DMS 273 (cell line): ENCODE results near the gene CASS4.
"Not testable (repeated sequence)": the region's sequence is repeated elsewhere in the genome, so short reads cannot be mapped to it uniquely, and the experiment has no call there.

Experiments
- DNase-seq: peaks from one replicate; lab custom pipeline; 2025; ENCODE audit not compliant: unreplicated experiment; lab: John Stamatoyannopoulos, UW

The CASS4 gene

GRCh38 chr20:56411759-56412472, at the start of gene CASS4:
Gene CASS4, plus strand, starts transcription at chr20:56412260. Its CDS starts 199 bp downstream, at chr20:56412459.
- no peak for DNase-seq

DNA sequence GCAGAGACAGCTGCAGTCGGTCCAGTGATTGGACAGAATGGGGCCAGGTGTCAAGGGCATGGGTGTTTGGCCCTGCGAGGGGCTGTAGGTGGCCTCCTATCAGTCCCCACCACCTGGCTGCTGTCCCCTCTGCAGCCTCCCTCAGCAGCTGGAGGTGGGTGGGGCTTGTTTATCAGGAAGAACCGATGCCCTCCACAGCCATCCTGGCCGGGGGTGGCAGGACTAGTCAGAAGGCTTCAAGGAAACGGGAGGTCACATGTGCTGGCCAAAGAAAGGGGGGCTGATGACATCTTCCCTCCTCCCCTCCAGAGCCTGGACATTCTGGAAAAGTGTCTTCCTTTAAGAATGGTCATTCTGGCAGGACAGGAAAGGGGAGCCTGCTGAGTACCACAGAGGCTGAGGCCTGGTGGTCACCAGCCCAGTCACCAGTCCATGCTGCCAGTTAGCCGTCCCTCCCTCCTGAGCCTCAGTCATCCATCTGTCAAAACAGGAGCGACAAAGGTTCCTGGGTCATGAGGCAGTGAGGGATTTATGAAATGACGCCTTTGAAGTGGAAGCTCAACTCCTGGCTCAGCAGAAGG, 49.1 kb upstream of the CASS4 start:
- DNase-seq: peak; percentile 49

GRCh38 chr20:56363491-56363890, 48.6 kb upstream of the CASS4 start:
- no peak for DNase-seq

GRCh38 chr20:56368351-56369134, 43.5 kb upstream of the CASS4 start:
- DNase-seq: peak; percentile 60

GRCh38 chr20:56369179-56369578, 42.9 kb upstream of the CASS4 start:
- DNase-seq: peak; percentile 78

DNA sequence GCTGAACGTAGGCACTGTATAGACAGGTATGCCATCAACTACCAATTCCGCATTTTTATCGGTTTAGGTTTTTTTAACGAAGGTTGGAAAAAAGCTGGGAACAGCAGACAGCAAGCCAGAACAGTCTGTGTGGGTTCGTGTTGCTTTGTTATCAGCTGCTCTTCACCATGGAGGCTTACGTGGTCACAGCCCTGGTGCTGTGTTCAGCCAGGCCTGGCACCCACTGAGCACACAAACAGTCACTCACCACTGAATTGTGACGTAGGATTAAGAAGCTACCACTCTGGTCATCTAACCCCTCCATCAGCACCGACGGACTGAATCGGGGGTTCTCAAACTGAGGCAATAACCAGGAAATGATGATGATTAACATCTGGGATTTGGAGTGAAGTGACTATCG, 40.1 kb upstream of the CASS4 start:
- no peak for DNase-seq

- DNase-seq: no peak
Observed at GRCh38 chr20:56372850-56373249, 39.2 kb upstream of the CASS4 start.

GRCh38 chr20:56373942-56374341, 38.1 kb upstream of the CASS4 start:
- DNase-seq: no peak

DNA sequence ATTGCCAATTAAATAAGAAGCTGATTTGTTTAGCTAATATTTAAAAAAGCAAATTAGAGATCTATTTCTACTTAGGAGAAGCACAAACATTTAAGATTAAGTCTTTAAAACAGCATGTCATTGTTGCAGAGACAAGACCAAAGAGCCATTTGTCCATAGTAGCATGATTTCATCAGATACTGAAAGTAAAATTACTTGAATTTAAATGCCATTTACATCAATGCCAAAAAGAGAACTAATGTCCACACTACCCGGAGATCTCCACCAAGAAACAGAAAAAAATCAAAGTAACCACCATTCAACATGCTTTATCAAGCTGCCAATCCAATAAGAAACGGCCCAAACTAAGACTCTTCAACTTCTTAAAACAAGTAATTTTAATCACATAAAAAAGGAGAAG, 35.7 kb upstream of the CASS4 start:
- DNase-seq: no peak

DNA sequence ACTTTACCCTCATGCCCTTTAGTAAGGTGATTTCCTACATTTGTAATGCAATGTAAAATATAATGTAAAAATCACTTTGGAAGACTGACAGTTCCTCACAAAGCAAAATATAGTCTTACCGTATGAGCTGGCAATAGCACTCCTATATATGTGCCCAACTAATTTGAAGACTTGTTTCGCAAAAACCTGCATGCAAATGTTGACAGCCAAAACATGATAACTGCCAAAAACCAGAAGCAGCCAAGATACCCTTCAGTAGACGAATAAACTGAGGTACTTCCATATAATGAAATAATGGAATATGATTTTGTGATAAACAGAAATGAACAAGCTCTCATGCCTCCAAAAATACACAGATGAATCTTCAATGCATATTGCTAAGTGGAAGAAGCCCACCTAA, 33.7 kb upstream of the CASS4 start:
- DNase-seq: no peak

DNA sequence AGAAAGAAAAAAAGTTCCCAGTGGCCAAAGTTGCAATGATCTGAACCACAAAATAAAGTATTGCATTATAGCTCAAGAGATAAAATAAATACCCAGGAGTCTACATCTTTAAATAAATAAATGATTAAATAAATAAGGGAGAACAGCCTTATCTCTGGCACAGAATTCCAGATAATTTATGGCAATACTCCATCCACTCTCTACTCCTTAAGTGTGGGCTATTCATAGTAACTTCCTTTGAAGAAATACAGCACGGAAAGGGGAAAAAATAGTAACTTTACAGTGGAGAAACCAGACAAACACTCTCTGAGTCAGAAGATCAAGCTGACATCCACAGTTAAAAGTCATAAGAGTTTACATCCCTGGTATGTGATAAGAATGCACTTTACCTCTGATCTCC, 31.7 kb upstream of the CASS4 start:
- no peak for DNase-seq

DNA sequence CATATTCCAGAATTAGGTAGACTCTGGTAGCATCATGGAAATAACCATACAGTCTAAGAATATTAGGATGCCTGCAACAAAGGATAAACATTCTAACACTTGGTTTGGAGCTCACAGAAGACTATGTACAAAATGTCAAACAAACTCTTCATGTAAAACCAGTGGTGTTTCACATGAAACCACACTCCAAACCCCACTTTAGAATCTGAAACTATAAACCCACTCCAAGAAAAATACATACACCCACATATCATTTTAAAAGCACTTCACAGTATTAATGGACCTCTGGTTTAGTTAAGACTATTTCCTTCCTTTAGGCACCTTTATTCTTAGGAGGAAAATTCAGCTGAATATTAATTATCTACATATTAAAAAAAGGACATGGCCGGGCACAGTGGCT, 30.6 kb upstream of the CASS4 start:
- DNase-seq: no peak

DNA sequence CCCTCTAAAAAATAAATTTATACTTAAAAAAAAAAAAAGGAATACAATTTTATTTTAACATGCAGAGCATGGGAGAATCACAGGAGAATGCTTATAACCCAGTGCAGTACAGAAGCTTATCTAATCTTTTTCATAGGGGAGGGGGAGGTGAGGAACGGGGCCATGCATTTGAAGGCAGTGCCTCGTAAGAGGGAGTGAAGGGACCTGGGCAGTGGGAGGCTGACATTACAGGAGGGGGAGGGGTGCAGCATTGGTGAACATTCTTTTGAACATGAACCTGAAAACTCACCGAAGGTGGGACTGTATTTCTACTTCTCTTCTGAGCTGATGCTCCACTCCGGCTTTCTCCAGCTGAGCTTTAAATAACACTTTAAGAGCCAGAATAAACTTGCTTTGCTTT, 29.4 kb upstream of the CASS4 start:
- no peak for DNase-seq

GRCh38 chr20:56383334-56383733, 28.7 kb upstream of the CASS4 start:
- DNase-seq: no peak

DNA sequence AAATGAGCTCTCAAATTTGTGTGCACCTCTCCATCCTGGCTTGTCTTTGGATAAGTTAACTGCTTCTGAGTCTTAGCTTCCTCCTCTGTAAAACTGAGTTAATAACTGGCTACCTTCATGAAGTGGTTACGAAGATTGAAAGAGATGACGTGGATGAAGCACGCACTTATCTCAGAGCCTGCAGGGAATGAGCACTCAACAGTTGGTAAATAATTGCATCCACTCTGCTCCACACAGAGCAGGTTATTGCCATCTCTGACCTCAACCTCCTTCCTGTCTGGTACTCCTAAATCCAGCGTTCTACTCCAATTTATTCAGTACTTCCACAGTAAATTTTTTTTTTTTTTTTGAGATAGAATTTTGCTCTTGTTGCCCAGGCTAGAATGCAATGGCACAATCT, 26.9 kb upstream of the CASS4 start:
- no peak for DNase-seq

DNA sequence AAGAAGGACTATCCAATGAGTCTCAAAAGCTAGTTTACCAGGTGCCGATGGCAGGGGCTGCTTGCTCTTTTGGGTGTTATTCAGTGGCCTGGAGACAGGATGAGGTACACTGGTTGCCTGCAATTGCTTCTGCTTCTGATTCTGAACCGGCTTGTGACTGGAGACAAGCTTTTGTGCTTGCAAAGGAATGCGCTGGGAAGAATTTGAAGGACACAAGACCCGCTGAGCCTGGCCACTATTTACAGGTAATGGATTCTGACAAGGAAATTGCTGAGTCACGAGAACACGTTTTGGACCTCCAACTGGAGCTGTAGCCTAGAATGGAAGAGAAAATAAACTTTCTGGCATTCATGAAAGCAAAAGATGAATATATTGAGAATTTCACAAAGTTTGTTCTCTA, 25.8 kb upstream of the CASS4 start:
- DNase-seq: no peak

- no peak for DNase-seq
Observed at GRCh38 chr20:56388882-56389281, 23.2 kb upstream of the CASS4 start.

GRCh38 chr20:56389807-56390206, 22.3 kb upstream of the CASS4 start:
- DNase-seq: no peak

DNA sequence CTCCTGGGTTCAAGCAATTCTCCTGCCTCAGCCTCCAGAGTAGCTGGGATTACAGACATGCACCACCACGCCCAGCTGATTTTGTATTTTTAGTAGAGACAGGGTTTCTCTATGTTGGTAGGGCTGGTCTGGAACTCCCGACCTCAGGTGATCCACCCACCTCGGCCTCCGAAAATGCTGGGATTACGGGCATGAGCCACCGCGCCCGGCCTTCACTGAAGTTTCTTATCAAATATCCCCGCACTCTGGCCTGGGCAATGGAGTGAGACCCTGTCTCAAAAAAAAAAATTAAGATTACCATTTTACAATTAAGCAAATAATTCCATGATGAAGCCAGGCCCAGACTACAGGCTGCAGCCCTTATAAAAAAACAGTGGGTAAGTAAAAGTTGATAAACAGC, 21.7 kb upstream of the CASS4 start:
- DNase-seq: not testable (repeated sequence)

DNA sequence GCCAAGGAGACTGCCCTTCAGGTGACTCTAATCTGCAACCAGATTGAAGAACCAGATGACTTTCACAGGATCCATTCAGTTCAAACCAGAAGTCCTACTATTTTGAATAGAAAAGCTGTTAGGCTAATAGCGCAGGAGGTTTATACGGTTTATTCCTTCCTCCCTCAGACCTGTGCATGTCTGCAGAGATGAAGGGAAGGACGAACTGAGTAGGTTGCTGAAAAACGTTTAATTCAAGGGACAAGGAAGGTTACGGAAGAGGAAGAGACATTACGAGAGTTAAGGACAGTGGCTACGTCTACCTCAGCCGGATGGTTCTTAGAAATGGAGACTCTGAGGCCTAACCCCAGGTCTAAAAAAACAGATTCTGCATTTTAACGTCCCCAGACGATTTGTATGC, 21.0 kb upstream of the CASS4 start:
- no peak for DNase-seq

DNA sequence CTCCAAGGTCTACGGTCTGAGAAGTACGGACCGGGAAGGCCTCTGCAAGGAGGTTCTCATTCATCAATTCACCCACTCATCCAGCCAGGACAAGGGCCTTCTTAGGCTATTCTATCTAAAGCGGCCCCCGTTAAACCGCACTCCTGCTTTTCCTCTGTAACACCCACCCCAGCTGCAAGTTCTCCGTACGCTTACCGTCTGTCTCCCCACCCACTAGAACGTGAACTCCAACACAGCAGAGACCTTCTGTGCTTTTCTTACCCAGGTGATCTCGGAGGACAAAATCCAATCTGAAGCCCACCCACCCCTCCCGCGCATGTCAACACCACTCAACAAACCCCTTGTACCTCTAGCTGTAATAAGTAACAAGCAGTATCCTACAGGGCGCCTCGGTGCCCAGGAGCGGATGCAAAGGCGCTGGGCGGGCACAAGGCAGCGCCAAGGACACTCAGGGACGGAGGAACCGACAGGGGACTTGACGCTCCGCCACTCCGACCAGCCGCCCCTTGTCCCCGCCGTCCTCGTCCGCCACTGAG, 20.4 kb upstream of the CASS4 start:
- DNase-seq: peak; percentile 53
